OCI-LY1 (cell line): ENCODE measurements around the gene MAP2.

ENCODE experiments used
- H2AFZ ChIP-seq: fragments of 200-600 bp; sonication (generic), shearing (Covaris generic); 2 replicates; pipeline ENCODE4 v1.6.0; 2014; ENCODE audit warnings: antibody characterized with exemption, mild to moderate bottlenecking, low read length
- H3F3A ChIP-seq: fragments of 200-600 bp; sonication (generic), shearing (Covaris generic); 2 replicates; pipeline ENCODE4 v1.6.0; 2014; ENCODE audit warnings: mild to moderate bottlenecking, antibody characterized with exemption, low read length, moderate library complexity; ENCODE audit not compliant: insufficient read depth
- H3K27ac ChIP-seq: fragments of 200-600 bp; sonication (generic); 2 replicates; pipeline ENCODE4 v1.5.1; 2014; ENCODE audit warnings: low read length, mixed run types, mild to moderate bottlenecking, low read depth; ENCODE audit not compliant: poor library complexity, severe bottlenecking
- H3K27me3 ChIP-seq: fragments of 200-600 bp; sonication (generic); 2 replicates; pipeline ENCODE4 v1.6.0; 2014; ENCODE audit warnings: antibody characterized with exemption, mild to moderate bottlenecking, low read length, moderate library complexity; ENCODE audit not compliant: insufficient read depth
- H3K36me3 ChIP-seq: fragments of 200-600 bp; sonication (generic); 2 replicates; pipeline ENCODE4 v1.6.1; 2014; ENCODE audit warnings: mild to moderate bottlenecking, antibody characterized with exemption, low read length, moderate library complexity, mixed read lengths; ENCODE audit not compliant: insufficient read depth
- H3K4me1 ChIP-seq: fragments of 200-600 bp; sonication (generic); 2 replicates; pipeline ENCODE4 v1.5.1; 2014; ENCODE audit warnings: mild to moderate bottlenecking, low read length, moderate library complexity; ENCODE audit not compliant: insufficient read depth, severe bottlenecking
- H3K4me2 ChIP-seq: fragments of 200-600 bp; sonication (generic), shearing (Covaris generic); 2 replicates; pipeline ENCODE4 v1.6.1; 2014; ENCODE audit warnings: low read length
- H3K4me3 ChIP-seq: fragments of 200-600 bp; sonication (generic); 2 replicates; pipeline ENCODE4 v1.5.1; 2014; ENCODE audit warnings: low read length, low read depth, mild to moderate bottlenecking, mixed read lengths; ENCODE audit not compliant: poor library complexity, severe bottlenecking
- H3K79me2 ChIP-seq: fragments of 200-600 bp; shearing (Covaris generic); 2 replicates; pipeline ENCODE4 v1.6.1; 2016; ENCODE audit warnings: mixed run types, low read length, mixed read lengths; ENCODE audit not compliant: insufficient read depth
- H3K9ac ChIP-seq: fragments of 200-600 bp; sonication (generic), shearing (Covaris generic); 2 replicates; pipeline ENCODE4 v1.6.1; 2014; ENCODE audit warnings: mild to moderate bottlenecking, low read length, mixed read lengths
- H3K9me2 ChIP-seq: fragments of 200-600 bp; sonication (generic), shearing (Covaris generic); 2 replicates; pipeline ENCODE4 v1.6.1; 2014; ENCODE audit warnings: low read depth, mild to moderate bottlenecking, low read length, mixed read lengths
- H3K9me3 ChIP-seq: fragments of 200-600 bp; shearing (Covaris generic); 2 replicates; pipeline ENCODE4 v1.6.1; 2014; ENCODE audit warnings: low read length, mixed read lengths
- H4K20me1 ChIP-seq: fragments of 200-600 bp; sonication (generic), shearing (Covaris generic); 2 replicates; pipeline ENCODE4 v1.6.0; 2016; ENCODE audit warnings: mild to moderate bottlenecking, low read length; ENCODE audit not compliant: insufficient read depth
- CTCF ChIP-seq: fragments of 200-600 bp; sonication (generic), shearing (Covaris generic); IDR thresholded peaks from 2 replicates; pipeline ENCODE4 v1.5.1; 2017; ENCODE audit warnings: mild to moderate bottlenecking, antibody characterized with exemption, low read length, moderate library complexity, mixed read lengths
- EZH2 ChIP-seq: fragments of 200-600 bp; sonication (generic), shearing (Covaris generic); IDR thresholded peaks from 2 replicates; pipeline ENCODE4 v1.8.0; 2017; ENCODE audit warnings: borderline replicate concordance, mixed run types, mild to moderate bottlenecking, antibody characterized with exemption, low read length, moderate library complexity, mixed read lengths

Gene MAP2

GRCh38 chr2:209390839-209391238 is 33.0 kb upstream of the MAP2 start:
- no peak overlapping the region for H3K9ac ChIP-seq
- no peak overlapping the region for H3K27ac ChIP-seq
- no peaks in the 10 kb centered on the region for H4K20me1 ChIP-seq
- no peaks in the 10 kb centered on the region for H3K36me3 ChIP-seq
- H3K4me3 ChIP-seq, result no peak overlapping the region
- H3K4me1 ChIP-seq, result no peaks in the 10 kb centered on the region
- H3K9me3 ChIP-seq, result no peaks in the 10 kb centered on the region
- H3K4me2 ChIP-seq, result no peak overlapping the region
- no peaks in the 10 kb centered on the region for H3K27me3 ChIP-seq
- H3K79me2 ChIP-seq, result no peaks in the 10 kb centered on the region
- H3F3A ChIP-seq, result no peaks in the 10 kb centered on the region
- no peak overlapping the region for H2AFZ ChIP-seq
- no peaks in the 10 kb centered on the region for H3K9me2 ChIP-seq
- no peak for TF ChIP-seq EZH2
- no peak for TF ChIP-seq CTCF

DNA sequence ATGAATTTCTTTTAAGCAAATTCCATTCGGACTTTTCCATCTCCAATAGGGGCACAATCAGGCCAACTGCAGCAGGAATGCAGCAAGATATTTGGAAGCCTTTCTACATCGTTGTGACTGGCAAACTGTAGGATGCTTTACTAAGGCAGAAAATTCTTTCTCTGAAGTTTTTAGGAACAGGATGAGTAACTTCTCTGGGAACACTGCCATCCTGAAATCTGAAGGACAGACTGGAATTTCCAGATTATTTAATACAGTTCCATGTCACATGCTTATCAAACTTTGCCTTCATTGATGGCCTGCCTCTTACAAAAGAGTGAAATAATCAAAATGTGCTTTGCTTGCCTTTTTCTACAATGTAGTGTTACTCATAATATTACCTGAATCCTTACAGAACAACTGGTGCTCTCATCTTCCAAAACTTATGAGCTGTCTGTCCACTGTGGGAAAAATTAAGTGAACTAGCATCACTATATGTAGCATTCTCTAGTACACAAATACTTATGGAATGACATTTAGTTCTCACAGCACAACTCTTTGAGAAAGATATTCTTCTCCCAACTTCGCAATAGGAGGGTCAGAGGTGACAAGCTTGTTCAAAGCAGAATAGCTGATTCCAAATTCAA is 32.0 kb upstream of the MAP2 start:
- Histone ChIP-seq H3K4me2 (no peak overlapping the region), H3F3A (no peaks in the 10 kb centered on the region), H3K27ac (no peak overlapping the region), H3K79me2 (no peaks in the 10 kb centered on the region), H2AFZ (no peak overlapping the region), H3K36me3 (no peaks in the 10 kb centered on the region), H3K9ac (no peak overlapping the region), H3K4me3 (no peak overlapping the region), H3K4me1 (no peaks in the 10 kb centered on the region), H4K20me1 (no peaks in the 10 kb centered on the region), H3K9me3 (no peaks in the 10 kb centered on the region), H3K27me3 (no peaks in the 10 kb centered on the region), H3K9me2 (no peaks in the 10 kb centered on the region)
- TF ChIP-seq EZH2 (no peak), CTCF (no peak)

DNA sequence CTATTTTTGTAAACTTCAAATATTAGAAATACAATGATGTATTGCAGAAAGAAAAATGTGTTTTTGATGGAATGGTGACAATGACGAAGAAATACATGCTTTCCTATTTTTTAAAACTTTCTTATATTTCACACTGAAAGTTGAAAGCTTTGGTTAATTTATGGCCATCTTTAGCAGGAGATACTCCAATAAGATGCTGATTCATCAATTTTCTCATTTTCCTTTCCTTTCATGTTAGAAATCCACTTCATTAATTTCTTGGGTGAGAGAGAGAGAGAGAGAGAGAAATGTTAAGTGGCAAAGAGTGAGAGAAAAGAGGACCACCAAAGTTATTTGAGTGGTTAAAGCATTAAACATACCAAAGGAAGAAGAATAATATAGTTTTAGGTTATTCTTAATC is 28.6 kb upstream of the MAP2 start:
- Histone ChIP-seq H4K20me1 (no peaks in the 10 kb centered on the region), H3K27ac (no peak overlapping the region), H3K36me3 (no peaks in the 10 kb centered on the region), H3K4me3 (no peak overlapping the region), H3K9ac (no peak overlapping the region), H3K4me1 (no peaks in the 10 kb centered on the region), H3K27me3 (no peaks in the 10 kb centered on the region), H2AFZ (no peak overlapping the region), H3K9me2 (no peaks in the 10 kb centered on the region), H3K9me3 (no peaks in the 10 kb centered on the region), H3K79me2 (no peaks in the 10 kb centered on the region), H3F3A (no peaks in the 10 kb centered on the region), H3K4me2 (no peak overlapping the region)
- TF ChIP-seq EZH2, result no peak
- no peak for TF ChIP-seq CTCF
